ENCODE data around the gene UCK1.

UCK1 gene

GRCh38 chr9:131473891-131474290 lies 57.2 kb downstream of the UCK1 start:
- H3K4me1 ChIP-seq (ENCODE audit: low read depth, poor library complexity, severe bottlenecking) = no peaks in the 10 kb centered on the region
- H4K20me1 ChIP-seq (ENCODE audit: insufficient read depth) = no peaks in the 10 kb centered on the region
- no peak overlapping the region for H3K4me2 ChIP-seq
- no peak for TF ChIP-seq CTCF (conservative IDR thresholded peaks at IDR 0.05; ENCODE audit: low read depth, low read length)
- no peak overlapping the region for H2AFZ ChIP-seq (ENCODE audit: low read depth)
- no peak overlapping the region for H3K4me3 ChIP-seq (IDR thresholded peaks at IDR 0.05; ENCODE audit: insufficient read depth, low read depth, low read length)
- no peak overlapping the region for H3K9ac ChIP-seq
- peaks cover 19% of the 10 kb centered on the region; the same call in 1 of the 2 replicates for H3K79me2 ChIP-seq (ENCODE audit: insufficient read depth, low read depth)
- no peak overlapping the region for H3K27ac ChIP-seq
- no peaks in the 10 kb centered on the region for H3K27me3 ChIP-seq (ENCODE audit: insufficient read depth, low read depth)
- H3K36me3 ChIP-seq (ENCODE audit: insufficient read depth) = peaks cover 18% of the 10 kb centered on the region; the same call in 1 of the 2 replicates

Data from KMS-11 (cell line).